Measurements from ENCODE around the gene CLIP2.

DNA sequence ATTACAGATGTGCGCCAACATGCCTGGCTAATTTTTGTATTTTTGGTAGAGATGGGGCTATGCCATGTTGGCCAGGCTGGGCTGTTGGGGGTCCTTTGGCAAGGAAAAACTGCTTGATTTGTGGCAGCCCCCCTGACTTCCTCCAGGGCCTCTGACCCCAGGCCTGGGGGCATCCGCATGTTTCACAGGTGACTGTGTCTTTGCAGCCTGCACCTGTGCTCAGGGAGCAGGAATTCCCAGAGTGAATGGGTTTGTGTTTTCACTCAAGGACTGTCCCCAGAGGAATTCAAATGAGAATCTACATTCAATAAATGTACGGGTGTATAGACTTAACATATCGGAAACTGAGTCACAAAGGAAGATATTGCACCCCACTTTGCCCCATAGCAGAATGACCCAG lies 11.6 kb upstream of the CLIP2 start:
- TF ChIP-seq, protein P1, sequence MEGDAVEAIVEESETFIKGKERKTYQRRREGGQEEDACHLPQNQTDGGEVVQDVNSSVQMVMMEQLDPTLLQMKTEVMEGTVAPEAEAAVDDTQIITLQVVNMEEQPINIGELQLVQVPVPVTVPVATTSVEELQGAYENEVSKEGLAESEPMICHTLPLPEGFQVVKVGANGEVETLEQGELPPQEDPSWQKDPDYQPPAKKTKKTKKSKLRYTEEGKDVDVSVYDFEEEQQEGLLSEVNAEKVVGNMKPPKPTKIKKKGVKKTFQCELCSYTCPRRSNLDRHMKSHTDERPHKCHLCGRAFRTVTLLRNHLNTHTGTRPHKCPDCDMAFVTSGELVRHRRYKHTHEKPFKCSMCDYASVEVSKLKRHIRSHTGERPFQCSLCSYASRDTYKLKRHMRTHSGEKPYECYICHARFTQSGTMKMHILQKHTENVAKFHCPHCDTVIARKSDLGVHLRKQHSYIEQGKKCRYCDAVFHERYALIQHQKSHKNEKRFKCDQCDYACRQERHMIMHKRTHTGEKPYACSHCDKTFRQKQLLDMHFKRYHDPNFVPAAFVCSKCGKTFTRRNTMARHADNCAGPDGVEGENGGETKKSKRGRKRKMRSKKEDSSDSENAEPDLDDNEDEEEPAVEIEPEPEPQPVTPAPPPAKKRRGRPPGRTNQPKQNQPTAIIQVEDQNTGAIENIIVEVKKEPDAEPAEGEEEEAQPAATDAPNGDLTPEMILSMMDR (IDR thresholded peaks at IDR 0.05; ENCODE audit: borderline replicate concordance, extremely low read depth, low read length, poor library complexity, severe bottlenecking): no peak
- TF ChIP-seq EZH2 (IDR thresholded peaks at IDR 0.05; ENCODE audit: borderline replicate concordance, low read depth, low read length, severe bottlenecking): no peak
